ENCODE measurements around the gene MED20. TPM values are rescaled to one million over a fixed set of nuclear protein-coding genes. Genes with fewer than 3 reads are reported as not detected.

The MED20 gene
- polyA plus RNA-seq, 1 donor (not counting 4 experiments of a cell fraction or from before 2014, with no cell fraction given), result 37.5 TPM

- no peak overlapping the region for H2AFZ ChIP-seq (ENCODE audit: control insufficient read depth, low read length)
These were observed 46.7 kb upstream of the MED20 start for GRCh38 chr6:41967312-41968287.

GRCh38 chr6:41966961-41967311, 46.0 kb upstream of the MED20 start:
- dilution Hi-C loops (cut with MboI; ENCODE audit: extremely low pct_ligation_motif_present, low sequenced_read_pairs), result no loop called here
- H3K79me2 ChIP-seq (ENCODE audit: control insufficient read depth, insufficient read depth, low read length), result no peaks in the 10 kb centered on the region
- H3K27me3 ChIP-seq (ENCODE audit: control insufficient read depth, extremely low read depth, insufficient read depth, low read length), result no peaks in the 10 kb centered on the region
- peak overlapping the region; percentile 47 for H3K27ac ChIP-seq (ENCODE audit: control insufficient read depth, insufficient read depth, low read length)
- no peaks in the 10 kb centered on the region for H4K20me1 ChIP-seq (ENCODE audit: control insufficient read depth, extremely low read depth, insufficient read depth, low read length)
- no peaks in the 10 kb centered on the region for H3K9me1 ChIP-seq (ENCODE audit: control insufficient read depth, extremely low read depth, insufficient read depth, low read length)
- TF ChIP-seq CTCF (optimal IDR thresholded peaks at IDR 0.05 in 1 of 3, IDR thresholded peaks at IDR 0.05 in 1 of 3, conservative IDR thresholded peaks at IDR 0.05 in 1 of 3; ENCODE audit: extremely low read depth in 1 of 3, insufficient read depth in 2 of 3, low read length in 3 of 3) (no peak), EZH2 (IDR thresholded peaks at IDR 0.05; ENCODE audit: low read length) (no peak)
- peak overlapping the region; percentile 36 for H3K4me2 ChIP-seq (ENCODE audit: control insufficient read depth, extremely low read depth, insufficient read depth, low read depth, low read length)
- no peaks in the 10 kb centered on the region for H3K9me3 ChIP-seq (ENCODE audit: control insufficient read depth, low read depth, low read length)
- H3K36me3 ChIP-seq (ENCODE audit: control insufficient read depth in 2 of 2, extremely low read depth in 1 of 2, insufficient read depth in 2 of 2, low read length in 2 of 2), result no peaks in the 10 kb centered on the region
- H3K4me3 ChIP-seq (ENCODE audit: control insufficient read depth in 2 of 3, extremely low read depth in 1 of 3, insufficient read depth in 2 of 3, low read depth in 1 of 3, low read length in 3 of 3), result peak overlapping the region in 1 of 3 experiments; percentile 28
- peaks cover 19% of the 10 kb centered on the region for H3K4me1 ChIP-seq (ENCODE audit: control insufficient read depth, extremely low read depth, insufficient read depth, low read length)
- H3K9ac ChIP-seq (ENCODE audit: control insufficient read depth, extremely low read depth, insufficient read depth, low read length), result no peak overlapping the region
- no peak for FAIRE-seq
- H2AFZ ChIP-seq (ENCODE audit: control insufficient read depth, low read length), result no peak overlapping the region
- DNase-seq (ENCODE audit: low read depth, low spot score), result peak; percentile 42

More at GRCh38 chr6:41967312-41968287, 46.7 kb upstream of the MED20 start:
- H3K9me1 ChIP-seq (ENCODE audit: control insufficient read depth, extremely low read depth, insufficient read depth, low read length), result no peaks in the 10 kb centered on the region
- H3K4me1 ChIP-seq (ENCODE audit: control insufficient read depth, extremely low read depth, insufficient read depth, low read length), result peaks cover 19% of the 10 kb centered on the region
- no peaks in the 10 kb centered on the region for H3K9me3 ChIP-seq (ENCODE audit: control insufficient read depth, low read depth, low read length)
- H3K27ac ChIP-seq (ENCODE audit: control insufficient read depth, insufficient read depth, low read length), result peak overlapping the region; percentile 4
- dilution Hi-C loops (cut with MboI; ENCODE audit: extremely low pct_ligation_motif_present, low sequenced_read_pairs), result no loop called here
- H3K4me2 ChIP-seq (ENCODE audit: control insufficient read depth, extremely low read depth, insufficient read depth, low read depth, low read length), result peak overlapping the region; percentile 36
- no peaks in the 10 kb centered on the region for H3K79me2 ChIP-seq (ENCODE audit: control insufficient read depth, insufficient read depth, low read length)
- H3K4me3 ChIP-seq (ENCODE audit: control insufficient read depth in 2 of 3, extremely low read depth in 1 of 3, insufficient read depth in 2 of 3, low read depth in 1 of 3, low read length in 3 of 3), result no peak overlapping the region
- no peaks in the 10 kb centered on the region for H3K36me3 ChIP-seq (ENCODE audit: control insufficient read depth in 2 of 2, extremely low read depth in 1 of 2, insufficient read depth in 2 of 2, low read length in 2 of 2)
- no peak for DNase-seq (ENCODE audit: low read depth, low spot score)
- no peak overlapping the region for H3K9ac ChIP-seq (ENCODE audit: control insufficient read depth, extremely low read depth, insufficient read depth, low read length)
- H3K27me3 ChIP-seq (ENCODE audit: control insufficient read depth, extremely low read depth, insufficient read depth, low read length), result no peaks in the 10 kb centered on the region
- TF ChIP-seq CTCF (optimal IDR thresholded peaks at IDR 0.05 in 1 of 3, IDR thresholded peaks at IDR 0.05 in 1 of 3, conservative IDR thresholded peaks at IDR 0.05 in 1 of 3; ENCODE audit: extremely low read depth in 1 of 3, insufficient read depth in 2 of 3, low read length in 3 of 3) (no peak), EZH2 (IDR thresholded peaks at IDR 0.05; ENCODE audit: low read length) (no peak)
- no peaks in the 10 kb centered on the region for H4K20me1 ChIP-seq (ENCODE audit: control insufficient read depth, extremely low read depth, insufficient read depth, low read length)
- FAIRE-seq, result no peak
